ENCODE data around the gene SYS1. TPM values are rescaled to one million over a fixed set of nuclear protein-coding genes. Genes with fewer than 3 reads are reported as not detected.
A peak's percentile ranks its signal among the peaks of the same experiment; 100 is the strongest.

SYS1 gene
- total and polyA plus RNA-seq, 8 donors: 9.6 to 19.0 (median 15.8) TPM

GRCh38 chr20:45412653-45413052, 49.7 kb downstream of the SYS1 start:
- Histone ChIP-seq H3K27ac (no peak overlapping the region), H3K36me3 (peaks cover 0 to 6% (median 0%) of the 10 kb centered on the region in 3 donors), H3K4me1 (peaks cover 3 to 12% (median 12%) of the 10 kb centered on the region in 3 donors), H3K4me3 (no peak overlapping the region), H3K27me3 (no peaks in the 10 kb centered on the region), H3K9me3 (no peaks in the 10 kb centered on the region)
- intact Hi-C loops (cut with DNase I): no loop called here
- TF ChIP-seq CTCF (IDR thresholded peaks at IDR 0.05): no peak
- FAIRE-seq (no peak), DNase-seq (no peak), ATAC-seq (no peak)
- WGBS, 2 donors: 68 to 73% methylated on average over 5 of the region's 5 CpGs

GRCh38 chr20:45413479-45413878, 50.5 kb downstream of the SYS1 start:
- FAIRE-seq (no peak), ATAC-seq (no peak), DNase-seq (no peak)
- intact Hi-C loops (cut with DNase I): no loop called here
- H3K36me3 ChIP-seq: peaks cover 0 to 6% (median 0%) of the 10 kb centered on the region in 3 donors
- peaks cover 3 to 12% (median 12%) of the 10 kb centered on the region in 3 donors for H3K4me1 ChIP-seq
- H3K27me3 ChIP-seq: no peaks in the 10 kb centered on the region
- H3K27ac ChIP-seq: no peak overlapping the region
- TF ChIP-seq CTCF (IDR thresholded peaks at IDR 0.05): no peak
- 51 to 57% methylated on average over 3 of the region's 3 CpGs for WGBS, 2 donors
- H3K9me3 ChIP-seq: no peaks in the 10 kb centered on the region
- no peak overlapping the region for H3K4me3 ChIP-seq

DNA sequence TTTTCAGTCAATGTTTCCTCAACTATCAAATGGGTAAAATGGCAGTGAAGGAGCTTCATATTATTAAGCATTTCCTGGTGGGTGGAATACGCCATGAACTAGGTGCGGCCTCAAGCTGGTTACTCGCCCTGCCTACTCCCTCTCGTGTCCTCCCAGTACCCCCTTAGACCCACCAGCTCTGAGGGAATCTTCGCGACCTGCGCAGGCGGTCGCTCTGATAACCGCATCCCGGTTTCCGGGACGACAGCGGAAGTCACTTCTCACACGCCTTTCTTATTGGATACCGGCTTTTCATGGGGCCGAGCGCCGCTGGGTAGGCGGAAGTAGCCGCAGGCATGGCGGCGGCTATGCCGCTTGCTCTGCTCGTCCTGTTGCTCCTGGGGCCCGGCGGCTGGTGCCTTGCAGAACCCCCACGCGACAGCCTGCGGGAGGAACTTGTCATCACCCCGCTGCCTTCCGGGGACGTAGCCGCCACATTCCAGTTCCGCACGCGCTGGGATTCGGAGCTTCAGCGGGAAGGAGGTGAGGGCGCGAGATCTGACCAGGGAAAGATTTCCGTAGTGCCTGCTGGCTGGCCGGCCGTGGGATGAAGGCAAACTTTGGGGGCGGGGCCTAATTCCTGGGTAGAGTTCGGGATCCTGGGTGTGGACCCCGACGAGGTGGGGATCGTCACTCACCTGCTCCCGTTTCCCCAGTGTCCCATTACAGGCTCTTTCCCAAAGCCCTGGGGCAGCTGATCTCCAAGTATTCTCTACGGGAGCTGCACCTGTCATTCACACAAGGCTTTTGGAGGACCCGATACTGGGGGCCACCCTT, 53.1 kb downstream of the SYS1 start, which contains the start of gene PIGT:
Gene PIGT (plus strand): TSS at position 320 of the 816 bp plus-strand sequence. CDS start 16 bp downstream, at position 336.
- intact Hi-C loops (cut with DNase I): no loop called here
- peak within 1 kb of the TSS; percentile 75 to 85 (median 83) for H3K4me3 ChIP-seq
- FAIRE-seq (no peak), DNase-seq (peak; percentile 76 to 92 (median 82)), ATAC-seq (peak; percentile 84 to 94 (median 90))
- TF ChIP-seq CTCF (IDR thresholded peaks at IDR 0.05): no peak
- no peaks in the 10 kb centered on the region for H3K9me3 ChIP-seq
- peaks cover 10 to 26% (median 17%) of the 10 kb centered on the region in 3 donors for H3K4me1 ChIP-seq
- peak within 1 kb of the TSS; percentile 59 to 70 (median 64) for H3K27ac ChIP-seq
- H3K27me3 ChIP-seq: no peaks in the 10 kb centered on the region
- 0% methylated on average over 52 of the region's 52 CpGs for WGBS, 2 donors
- H3K36me3 ChIP-seq: peaks cover 6 to 12% (median 8%) of the 10 kb centered on the region in 3 donors

DNA sequence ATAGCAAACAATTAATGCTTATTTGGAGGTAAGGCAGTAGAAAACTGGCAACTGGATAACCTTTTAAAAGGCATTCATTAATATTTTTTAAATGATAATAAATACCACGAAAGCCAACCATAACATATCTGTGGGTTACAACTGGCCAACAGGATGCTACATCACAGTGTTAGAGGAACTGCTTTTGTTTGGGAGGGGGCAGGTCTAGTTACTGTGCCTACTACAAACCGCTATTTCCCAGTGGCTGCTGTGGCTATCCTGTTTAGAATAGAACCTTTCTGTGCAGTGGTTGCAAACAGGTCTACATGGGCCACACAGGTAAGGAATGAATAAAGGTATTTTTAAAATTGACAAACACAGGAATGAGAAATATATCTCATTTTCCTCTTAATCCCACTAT, 54.0 kb downstream of the SYS1 start:
- WGBS, 2 donors: 60 to 76% methylated on average over 2 of the region's 2 CpGs

More for the DNA sequence above, 54.0 kb downstream of the SYS1 start:
- Histone ChIP-seq H3K4me3 (peak overlapping the region in 2 of 4 donors; percentile 75 to 83), H3K36me3 (peaks cover 7 to 20% (median 15%) of the 10 kb centered on the region in 3 donors), H3K27me3 (no peaks in the 10 kb centered on the region), H3K9me3 (no peaks in the 10 kb centered on the region), H3K4me1 (peaks cover 10 to 26% (median 17%) of the 10 kb centered on the region in 3 donors), H3K27ac (no peak overlapping the region)
- ATAC-seq (no peak), FAIRE-seq (no peak), DNase-seq (no peak)
- TF ChIP-seq CTCF (IDR thresholded peaks at IDR 0.05): no peak
- intact Hi-C loops (cut with DNase I): no loop called here

Other genes starting within 250 kb of the SYS1 start
- not detected for gene WFDC5, start 248.0 kb upstream of the SYS1 start, total RNA-seq
- gene WFDC5, start 248.0 kb upstream of the SYS1 start, polyA plus RNA-seq: not detected
- not detected for gene WFDC12, start 238.7 kb upstream of the SYS1 start, total RNA-seq
- gene WFDC12, start 238.7 kb upstream of the SYS1 start, polyA plus RNA-seq: not detected
- gene PI3, start 188.3 kb upstream of the SYS1 start, total RNA-seq: 1 to 10 TPM in 2 of 6 donors, under 1 TPM in 1, not detected in 3; 0.67 to 1.9 (median 1.4) TPM
- under 1 TPM; 0.40 to 0.72 TPM for gene PI3, start 188.3 kb upstream of the SYS1 start, polyA plus RNA-seq
- gene SEMG1, start 156.1 kb upstream of the SYS1 start, total RNA-seq: not detected
- not detected for gene SEMG1, start 156.1 kb upstream of the SYS1 start, polyA plus RNA-seq
- not detected for gene SEMG2, start 141.8 kb upstream of the SYS1 start, total RNA-seq
- not detected for gene SEMG2, start 141.8 kb upstream of the SYS1 start, polyA plus RNA-seq
- 10 to 100 TPM in 4 of 6 donors, 1 to 10 TPM in 2; 4.4 to 51.1 (median 24.1) TPM for gene SLPI, start 108.6 kb upstream of the SYS1 start, total RNA-seq
- 10 to 100 TPM; 27.3 to 49.4 TPM for gene SLPI, start 108.6 kb upstream of the SYS1 start, polyA plus RNA-seq
- 100 to 1,000 TPM; 169 to 591 (median 427) TPM for gene RBPJL, start 56.3 kb upstream of the SYS1 start, total RNA-seq
- gene RBPJL, start 56.3 kb upstream of the SYS1 start, polyA plus RNA-seq: 1,000 to 10,000 TPM; 1,163 to 1,575 TPM
- 1 to 10 TPM in 5 of 6 donors, under 1 TPM in 1; 0.89 to 6.4 (median 2.3) TPM for gene MATN4, start 54.9 kb upstream of the SYS1 start, total RNA-seq
- 1 to 10 TPM; 1.5 to 3.1 TPM for gene MATN4, start 54.9 kb upstream of the SYS1 start, polyA plus RNA-seq
- 100 to 1,000 TPM in 2 of 6 donors, 10 to 100 TPM in 4; 50.9 to 208 (median 56.0) TPM for gene SDC4, start 14.7 kb upstream of the SYS1 start, total RNA-seq
- 10 to 100 TPM; 48.2 to 54.8 TPM for gene SDC4, start 14.7 kb upstream of the SYS1 start, polyA plus RNA-seq
- gene TP53TG5, start 15.2 kb downstream of the SYS1 start, total RNA-seq: under 1 TPM in 1 of 6 donors, not detected in 5; 0.44 TPM
- not detected for gene TP53TG5, start 15.2 kb downstream of the SYS1 start, polyA plus RNA-seq
- 10 to 100 TPM; 11.6 to 25.7 (median 17.9) TPM for gene DBNDD2, start 45.1 kb downstream of the SYS1 start, total RNA-seq
- gene DBNDD2, start 45.1 kb downstream of the SYS1 start, polyA plus RNA-seq: 10 to 100 TPM; 21.2 to 31.0 TPM
- 10 to 100 TPM; 35.3 to 59.1 (median 46.2) TPM for gene PIGT, start 53.0 kb downstream of the SYS1 start, total RNA-seq
- gene PIGT, start 53.0 kb downstream of the SYS1 start, polyA plus RNA-seq: 10 to 100 TPM; 60.7 to 69.1 TPM
- 10 to 100 TPM in 3 of 6 donors, 1 to 10 TPM in 3; 5.0 to 49.5 (median 11.0) TPM for gene WFDC2, start 106.6 kb downstream of the SYS1 start, total RNA-seq
- 10 to 100 TPM; 16.7 to 21.4 TPM for gene WFDC2, start 106.6 kb downstream of the SYS1 start, polyA plus RNA-seq
- gene SPINT3, start 152.5 kb downstream of the SYS1 start, total RNA-seq: not detected
- not detected for gene SPINT3, start 152.5 kb downstream of the SYS1 start, polyA plus RNA-seq
- gene WFDC6, start 176.3 kb downstream of the SYS1 start, total RNA-seq: not detected
- gene WFDC6, start 176.3 kb downstream of the SYS1 start, polyA plus RNA-seq: not detected
- not detected for gene EPPIN, start 184.2 kb downstream of the SYS1 start, total RNA-seq
- not detected for gene EPPIN, start 184.2 kb downstream of the SYS1 start, polyA plus RNA-seq
- gene WFDC8, start 216.1 kb downstream of the SYS1 start, total RNA-seq: not detected
- gene WFDC8, start 216.1 kb downstream of the SYS1 start, polyA plus RNA-seq: not detected